ENCODE results near the gene REXO5. TPM values are rescaled to one million over a fixed set of nuclear protein-coding genes. Genes with fewer than 3 reads are reported as not detected.

Gene REXO5
- total and polyA plus RNA-seq, 2 of the 13 experiments (the other 11 are each of a cell fraction or from before 2014, with no cell fraction given): 5.9 to 13.1 TPM

DNA sequence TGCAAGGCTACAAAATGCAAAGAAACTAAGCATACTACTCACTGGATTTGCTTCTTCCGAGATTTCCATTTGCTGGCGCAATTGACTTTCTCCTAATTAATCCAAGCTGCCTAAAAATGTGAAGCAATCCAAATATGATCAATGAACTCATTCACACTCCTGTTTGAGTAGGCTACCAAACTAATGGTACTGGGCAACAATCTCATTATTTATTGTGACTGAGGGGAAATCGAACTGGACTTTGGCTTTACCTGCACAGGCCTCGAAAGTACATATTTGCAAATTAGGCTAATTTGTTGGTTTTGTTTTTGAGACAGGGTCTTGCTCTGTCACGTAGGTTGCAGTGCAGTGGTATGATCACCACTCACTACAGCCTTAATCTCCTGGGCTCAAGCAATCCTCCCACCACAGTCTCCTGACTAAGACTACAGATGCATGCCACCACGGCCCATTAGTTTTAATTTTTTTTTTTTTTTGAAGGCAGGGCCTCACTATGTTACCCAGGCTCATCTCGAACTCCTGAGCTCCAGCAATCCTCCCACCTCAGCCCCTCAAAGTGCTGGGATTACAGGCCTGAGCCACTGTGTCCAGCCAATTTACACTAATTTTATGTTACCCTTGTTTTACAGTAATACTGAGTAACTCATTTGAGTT lies 2.6 kb upstream of the REXO5 start (continued):
- TF ChIP-seq, protein P1, sequence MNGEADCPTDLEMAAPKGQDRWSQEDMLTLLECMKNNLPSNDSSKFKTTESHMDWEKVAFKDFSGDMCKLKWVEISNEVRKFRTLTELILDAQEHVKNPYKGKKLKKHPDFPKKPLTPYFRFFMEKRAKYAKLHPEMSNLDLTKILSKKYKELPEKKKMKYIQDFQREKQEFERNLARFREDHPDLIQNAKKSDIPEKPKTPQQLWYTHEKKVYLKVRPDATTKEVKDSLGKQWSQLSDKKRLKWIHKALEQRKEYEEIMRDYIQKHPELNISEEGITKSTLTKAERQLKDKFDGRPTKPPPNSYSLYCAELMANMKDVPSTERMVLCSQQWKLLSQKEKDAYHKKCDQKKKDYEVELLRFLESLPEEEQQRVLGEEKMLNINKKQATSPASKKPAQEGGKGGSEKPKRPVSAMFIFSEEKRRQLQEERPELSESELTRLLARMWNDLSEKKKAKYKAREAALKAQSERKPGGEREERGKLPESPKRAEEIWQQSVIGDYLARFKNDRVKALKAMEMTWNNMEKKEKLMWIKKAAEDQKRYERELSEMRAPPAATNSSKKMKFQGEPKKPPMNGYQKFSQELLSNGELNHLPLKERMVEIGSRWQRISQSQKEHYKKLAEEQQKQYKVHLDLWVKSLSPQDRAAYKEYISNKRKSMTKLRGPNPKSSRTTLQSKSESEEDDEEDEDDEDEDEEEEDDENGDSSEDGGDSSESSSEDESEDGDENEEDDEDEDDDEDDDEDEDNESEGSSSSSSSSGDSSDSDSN (CRISPR knock-in tag; IDR thresholded peaks at IDR 0.05): peak; percentile 46; the same call in 1 of the 2 replicates
- no peak for TF ChIP-seq KDM1A (CRISPR knock-in tag; IDR thresholded peaks at IDR 0.05)
- no peak for TF ChIP-seq RBM22 (optimal IDR thresholded peaks at IDR 0.05; ENCODE audit: low read length)
- TF ChIP-seq HNRNPL (IDR thresholded peaks at IDR 0.05; ENCODE audit: low read depth, low read length): no peak
- TF ChIP-seq ZNF263 (CRISPR knock-in tag; IDR thresholded peaks at IDR 0.05): no peak
- TF ChIP-seq, protein P2, sequence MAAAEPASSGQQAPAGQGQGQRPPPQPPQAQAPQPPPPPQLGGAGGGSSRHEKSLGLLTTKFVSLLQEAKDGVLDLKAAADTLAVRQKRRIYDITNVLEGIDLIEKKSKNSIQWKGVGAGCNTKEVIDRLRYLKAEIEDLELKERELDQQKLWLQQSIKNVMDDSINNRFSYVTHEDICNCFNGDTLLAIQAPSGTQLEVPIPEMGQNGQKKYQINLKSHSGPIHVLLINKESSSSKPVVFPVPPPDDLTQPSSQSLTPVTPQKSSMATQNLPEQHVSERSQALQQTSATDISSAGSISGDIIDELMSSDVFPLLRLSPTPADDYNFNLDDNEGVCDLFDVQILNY (CRISPR knock-in tag; conservative IDR thresholded peaks at IDR 0.05): no peak
- TF ChIP-seq ZNF678 (CRISPR knock-in tag; IDR thresholded peaks at IDR 0.05): no peak
- TF ChIP-seq PCBP2 (optimal IDR thresholded peaks at IDR 0.05; ENCODE audit: low read depth, low read length, poor library complexity, severe bottlenecking): no peak
- no peak for TF ChIP-seq ZNF644 (CRISPR knock-in tag; IDR thresholded peaks at IDR 0.05; ENCODE audit: low read depth)
- no peak; the same call in 1 of the 2 replicates for TF ChIP-seq MIER3 (CRISPR knock-in tag; IDR thresholded peaks at IDR 0.05; ENCODE audit: borderline replicate concordance)
- TF ChIP-seq NR2F1 (CRISPR knock-in tag; IDR thresholded peaks at IDR 0.05): no peak
- TF ChIP-seq TMF1 (CRISPR knock-in tag; IDR thresholded peaks at IDR 0.05; ENCODE audit: low read depth): peak; percentile 80
- TF ChIP-seq MIXL1 (CRISPR knock-in tag; IDR thresholded peaks at IDR 0.05): peak; percentile 99
- peak; percentile 87; the same call in 1 of the 2 replicates for TF ChIP-seq REPIN1 (CRISPR knock-in tag; IDR thresholded peaks at IDR 0.05; ENCODE audit: borderline replicate concordance, low read depth)
- no peak for TF ChIP-seq HOXA7 (CRISPR knock-in tag; IDR thresholded peaks at IDR 0.05)
- TF ChIP-seq, protein P3, sequence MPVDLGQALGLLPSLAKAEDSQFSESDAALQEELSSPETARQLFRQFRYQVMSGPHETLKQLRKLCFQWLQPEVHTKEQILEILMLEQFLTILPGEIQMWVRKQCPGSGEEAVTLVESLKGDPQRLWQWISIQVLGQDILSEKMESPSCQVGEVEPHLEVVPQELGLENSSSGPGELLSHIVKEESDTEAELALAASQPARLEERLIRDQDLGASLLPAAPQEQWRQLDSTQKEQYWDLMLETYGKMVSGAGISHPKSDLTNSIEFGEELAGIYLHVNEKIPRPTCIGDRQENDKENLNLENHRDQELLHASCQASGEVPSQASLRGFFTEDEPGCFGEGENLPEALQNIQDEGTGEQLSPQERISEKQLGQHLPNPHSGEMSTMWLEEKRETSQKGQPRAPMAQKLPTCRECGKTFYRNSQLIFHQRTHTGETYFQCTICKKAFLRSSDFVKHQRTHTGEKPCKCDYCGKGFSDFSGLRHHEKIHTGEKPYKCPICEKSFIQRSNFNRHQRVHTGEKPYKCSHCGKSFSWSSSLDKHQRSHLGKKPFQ (CRISPR knock-in tag; IDR thresholded peaks at IDR 0.05; ENCODE audit: insufficient replicate concordance): peak; percentile 57
- TF ChIP-seq MYNN (CRISPR knock-in tag; IDR thresholded peaks at IDR 0.05; ENCODE audit: low read depth): no peak
- TF ChIP-seq, protein P4, sequence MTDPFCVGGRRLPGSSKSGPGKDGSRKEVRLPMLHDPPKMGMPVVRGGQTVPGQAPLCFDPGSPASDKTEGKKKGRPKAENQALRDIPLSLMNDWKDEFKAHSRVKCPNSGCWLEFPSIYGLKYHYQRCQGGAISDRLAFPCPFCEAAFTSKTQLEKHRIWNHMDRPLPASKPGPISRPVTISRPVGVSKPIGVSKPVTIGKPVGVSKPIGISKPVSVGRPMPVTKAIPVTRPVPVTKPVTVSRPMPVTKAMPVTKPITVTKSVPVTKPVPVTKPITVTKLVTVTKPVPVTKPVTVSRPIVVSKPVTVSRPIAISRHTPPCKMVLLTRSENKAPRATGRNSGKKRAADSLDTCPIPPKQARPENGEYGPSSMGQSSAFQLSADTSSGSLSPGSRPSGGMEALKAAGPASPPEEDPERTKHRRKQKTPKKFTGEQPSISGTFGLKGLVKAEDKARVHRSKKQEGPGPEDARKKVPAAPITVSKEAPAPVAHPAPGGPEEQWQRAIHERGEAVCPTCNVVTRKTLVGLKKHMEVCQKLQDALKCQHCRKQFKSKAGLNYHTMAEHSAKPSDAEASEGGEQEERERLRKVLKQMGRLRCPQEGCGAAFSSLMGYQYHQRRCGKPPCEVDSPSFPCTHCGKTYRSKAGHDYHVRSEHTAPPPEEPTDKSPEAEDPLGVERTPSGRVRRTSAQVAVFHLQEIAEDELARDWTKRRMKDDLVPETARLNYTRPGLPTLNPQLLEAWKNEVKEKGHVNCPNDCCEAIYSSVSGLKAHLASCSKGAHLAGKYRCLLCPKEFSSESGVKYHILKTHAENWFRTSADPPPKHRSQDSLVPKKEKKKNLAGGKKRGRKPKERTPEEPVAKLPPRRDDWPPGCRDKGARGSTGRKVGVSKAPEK (CRISPR knock-in tag; IDR thresholded peaks at IDR 0.05; ENCODE audit: borderline replicate concordance): peak; percentile 82; the same call in 1 of the 2 replicates
- TF ChIP-seq CENPX (CRISPR knock-in tag; IDR thresholded peaks at IDR 0.05): no peak

All from HepG2 (cell line).